SH-SY5Y (cell line): ENCODE data around the gene COL24A1.

ENCODE experiments used
- GATA2 ChIP-seq: IDR thresholded peaks from 2 replicates; pipeline ENCODE4 v1.6.1; 2011; ENCODE audit warnings: mild to moderate bottlenecking, low read depth, low read length
- GATA3 ChIP-seq: IDR thresholded peaks from 2 replicates; pipeline ENCODE4 v1.6.1; 2011; ENCODE audit warnings: low read depth, mild to moderate bottlenecking, low read length, moderate library complexity

DNA sequence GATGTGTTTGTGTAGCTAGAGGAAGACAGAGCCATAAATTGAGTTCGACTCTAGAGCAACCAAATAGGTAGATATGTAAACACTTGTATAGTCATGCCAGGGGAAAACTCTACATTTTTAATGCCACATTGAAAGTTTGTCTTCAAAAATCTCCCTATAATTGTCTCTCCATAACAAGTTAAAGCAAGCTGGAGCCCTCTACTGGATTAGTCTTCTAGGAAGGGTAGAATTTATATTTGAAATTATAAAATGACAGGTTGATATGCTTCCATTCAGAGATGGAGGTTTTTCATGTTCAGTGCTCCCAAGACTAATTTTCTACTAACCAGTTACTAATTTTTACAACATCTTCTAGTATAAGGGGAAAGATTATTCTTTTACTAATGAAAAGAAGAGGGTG is 13.1 kb upstream of the COL24A1 start:
- TF ChIP-seq GATA2, result no peak
- no peak for TF ChIP-seq GATA3
